Ectodermal cell (in vitro differentiated cells): ENCODE measurements around the gene MLLT1.
A peak's percentile ranks its signal among the peaks of the same experiment; 100 is the strongest.

Source experiments
- H3K27ac ChIP-seq: 2 replicates; pipeline ENCODE4 v1.7.0; 2013; ENCODE audit warnings: mild to moderate bottlenecking, low read depth, low read length; ENCODE audit not compliant: insufficient read depth, poor library complexity, severe bottlenecking
- H3K27me3 ChIP-seq: 2 replicates; pipeline ENCODE4 v1.7.0; 2013; ENCODE audit warnings: mild to moderate bottlenecking, low read length; ENCODE audit not compliant: insufficient read depth, control insufficient read depth, poor library complexity, severe bottlenecking
- H3K36me3 ChIP-seq: one replicate; pipeline ENCODE4 v1.7.0; 2013; ENCODE audit warnings: low read length; ENCODE audit not compliant: control insufficient read depth, insufficient read depth
- H3K4me1 ChIP-seq: one replicate; pipeline ENCODE4 v1.7.0; 2013; ENCODE audit warnings: low read length; ENCODE audit not compliant: control insufficient read depth, insufficient read depth
- H3K4me3 ChIP-seq: 2 replicates; pipeline ENCODE4 v1.7.0; 2013; ENCODE audit warnings: low read depth, low read length, control low read depth; ENCODE audit not compliant: insufficient read depth
- H3K9me3 ChIP-seq: 2 replicates; pipeline ENCODE4 v1.7.0; 2013; ENCODE audit warnings: mild to moderate bottlenecking, low read length, moderate library complexity; ENCODE audit not compliant: control insufficient read depth
- WGBS, 2 experiments: methylation state at CpG; one replicate each; pipeline ENCODE4 v1.1.7; 2013; ENCODE audit warnings: missing lambda C conversion rate in 2 of 2; 5-methylcytosine and 5-hydroxymethylcytosine counted together

Gene MLLT1

GRCh38 chr19:6276447-6276846 is 3.3 kb downstream of the MLLT1 start:
- no peaks in the 10 kb centered on the region for H3K27me3 ChIP-seq
- 88 to 90% methylated on average over 12 of the region's 12 CpGs for WGBS, 2 experiments
- H3K4me3 ChIP-seq, result no peak overlapping the region
- H3K36me3 ChIP-seq, result no peaks in the 10 kb centered on the region
- peaks cover 61% of the 10 kb centered on the region for H3K4me1 ChIP-seq
- no peaks in the 10 kb centered on the region for H3K9me3 ChIP-seq
- no peak overlapping the region for H3K27ac ChIP-seq

- WGBS, 2 experiments, result 93 to 94% methylated on average over 18 of the region's 18 CpGs
- H3K36me3 ChIP-seq, result peaks cover 1% of the 10 kb centered on the region
- H3K4me3 ChIP-seq, result no peak overlapping the region
- no peaks in the 10 kb centered on the region for H3K27me3 ChIP-seq
- H3K27ac ChIP-seq, result no peak overlapping the region
- no peaks in the 10 kb centered on the region for H3K9me3 ChIP-seq
- H3K4me1 ChIP-seq, result peaks cover 63% of the 10 kb centered on the region
Measured at GRCh38 chr19:6275170-6275744, 4.5 kb downstream of the MLLT1 start.

- WGBS, 2 experiments, result 94 to 95% methylated on average over 15 of the region's 15 CpGs
- Histone ChIP-seq H3K9me3 (no peaks in the 10 kb centered on the region), H3K4me3 (no peak overlapping the region), H3K4me1 (peaks cover 63% of the 10 kb centered on the region), H3K27me3 (no peaks in the 10 kb centered on the region), H3K27ac (no peak overlapping the region), H3K36me3 (peaks cover 6% of the 10 kb centered on the region)
Measured at GRCh38 chr19:6274756-6275155, 5.0 kb downstream of the MLLT1 start.

- no peak overlapping the region for H3K27ac ChIP-seq
- no peak overlapping the region for H3K4me3 ChIP-seq
Measured at GRCh38 chr19:6273701-6274601, 5.8 kb downstream of the MLLT1 start.

GRCh38 chr19:6272913-6273600 is 6.7 kb downstream of the MLLT1 start:
- Histone ChIP-seq H3K27ac (no peak overlapping the region), H3K4me3 (no peak overlapping the region), H3K4me1 (peaks cover 54% of the 10 kb centered on the region), H3K36me3 (peaks cover 14% of the 10 kb centered on the region), H3K9me3 (no peaks in the 10 kb centered on the region), H3K27me3 (no peaks in the 10 kb centered on the region)
- WGBS, 2 experiments, result 71 to 76% methylated on average over 22 of the region's 22 CpGs

More at GRCh38 chr19:6273701-6274601, 5.8 kb downstream of the MLLT1 start:
- no peaks in the 10 kb centered on the region for H3K27me3 ChIP-seq
- 81 to 83% methylated on average over 30 of the region's 30 CpGs for WGBS, 2 experiments
- H3K36me3 ChIP-seq, result peaks cover 12% of the 10 kb centered on the region
- H3K9me3 ChIP-seq, result no peaks in the 10 kb centered on the region
- peaks cover 63% of the 10 kb centered on the region for H3K4me1 ChIP-seq

GRCh38 chr19:6272411-6272791 is 7.4 kb downstream of the MLLT1 start:
- Histone ChIP-seq H3K9me3 (no peaks in the 10 kb centered on the region), H3K4me1 (peaks cover 48% of the 10 kb centered on the region), H3K27me3 (no peaks in the 10 kb centered on the region), H3K27ac (peak overlapping the region; percentile 58), H3K36me3 (peaks cover 14% of the 10 kb centered on the region), H3K4me3 (no peak overlapping the region)
- WGBS, 2 experiments, result 66 to 70% methylated on average over 11 of the region's 11 CpGs

GRCh38 chr19:6271721-6272410 is 7.9 kb downstream of the MLLT1 start:
- peaks cover 47% of the 10 kb centered on the region for H3K4me1 ChIP-seq

GRCh38 chr19:6271251-6271650 is 8.5 kb downstream of the MLLT1 start:
- WGBS, 2 experiments, result 78 to 83% methylated on average over 9 of the region's 9 CpGs
- no peak overlapping the region for H3K4me3 ChIP-seq
- H3K36me3 ChIP-seq, result peaks cover 14% of the 10 kb centered on the region
- peaks cover 41% of the 10 kb centered on the region for H3K4me1 ChIP-seq
- H3K27me3 ChIP-seq, result no peaks in the 10 kb centered on the region
- no peak overlapping the region for H3K27ac ChIP-seq
- H3K9me3 ChIP-seq, result no peaks in the 10 kb centered on the region

More at GRCh38 chr19:6271721-6272410, 7.9 kb downstream of the MLLT1 start:
- no peaks in the 10 kb centered on the region for H3K9me3 ChIP-seq
- H3K27ac ChIP-seq, result peak overlapping the region; percentile 58
- 82% methylated on average over 35 of the region's 35 CpGs for WGBS, 2 experiments
- H3K36me3 ChIP-seq, result peaks cover 14% of the 10 kb centered on the region
- no peak overlapping the region for H3K4me3 ChIP-seq
- no peaks in the 10 kb centered on the region for H3K27me3 ChIP-seq

GRCh38 chr19:6270822-6271221 is 9.0 kb downstream of the MLLT1 start:
- H3K27me3 ChIP-seq, result no peaks in the 10 kb centered on the region
- peaks cover 37% of the 10 kb centered on the region for H3K4me1 ChIP-seq
- no peak overlapping the region for H3K27ac ChIP-seq
- no peak overlapping the region for H3K4me3 ChIP-seq
- no peaks in the 10 kb centered on the region for H3K9me3 ChIP-seq
- peaks cover 14% of the 10 kb centered on the region for H3K36me3 ChIP-seq
- 94 to 95% methylated on average over 17 of the region's 17 CpGs for WGBS, 2 experiments
